Endothelial cell of hepatic sinusoid (primary cell): Measurements from ENCODE around the gene UNC13B.
"Not testable (repeated sequence)": the region's sequence is repeated elsewhere in the genome, so short reads cannot be mapped to it uniquely, and the experiment has no call there.

Experiments
- in situ Hi-C: cut with HindIII; loops from 2 replicates; pipeline ENCODE4 v1.10.0; 2017; ENCODE audit warnings: low sequenced_read_pairs

UNC13B gene

DNA sequence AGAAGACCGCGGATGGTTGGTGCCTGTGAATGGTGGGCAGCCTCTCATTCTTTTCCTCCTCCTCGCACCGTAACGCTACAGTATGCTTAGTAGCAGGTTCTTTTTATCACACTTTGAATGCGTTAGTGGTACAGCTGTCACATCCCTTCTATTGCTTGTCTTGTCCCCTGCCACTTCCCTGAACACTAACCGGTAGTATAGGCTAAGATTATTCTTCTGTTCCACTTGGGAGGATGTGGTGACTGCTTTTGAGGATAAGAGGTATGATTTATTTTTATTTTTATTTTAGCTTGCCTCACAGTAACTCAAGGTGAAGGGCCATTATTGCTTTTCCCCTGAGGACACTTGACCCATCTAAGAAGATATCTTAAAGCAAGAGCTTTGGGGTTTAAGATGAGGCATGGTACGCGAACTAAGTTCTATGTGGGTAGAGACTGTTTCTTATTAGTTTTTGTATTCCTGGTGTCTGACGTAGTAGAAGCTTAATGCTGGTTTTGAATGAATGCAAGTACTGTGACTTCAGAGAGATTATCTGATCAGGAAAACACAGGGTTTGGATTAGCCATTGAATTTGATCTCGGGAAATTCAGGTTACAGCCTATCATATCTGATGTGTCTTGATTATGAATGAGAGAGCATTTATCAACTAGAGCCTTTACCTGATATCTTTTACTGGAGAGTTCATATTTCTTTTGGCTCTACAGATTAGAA lies 951 bp downstream of the UNC13B start:
- in situ Hi-C loops, result no loop called here

DNA sequence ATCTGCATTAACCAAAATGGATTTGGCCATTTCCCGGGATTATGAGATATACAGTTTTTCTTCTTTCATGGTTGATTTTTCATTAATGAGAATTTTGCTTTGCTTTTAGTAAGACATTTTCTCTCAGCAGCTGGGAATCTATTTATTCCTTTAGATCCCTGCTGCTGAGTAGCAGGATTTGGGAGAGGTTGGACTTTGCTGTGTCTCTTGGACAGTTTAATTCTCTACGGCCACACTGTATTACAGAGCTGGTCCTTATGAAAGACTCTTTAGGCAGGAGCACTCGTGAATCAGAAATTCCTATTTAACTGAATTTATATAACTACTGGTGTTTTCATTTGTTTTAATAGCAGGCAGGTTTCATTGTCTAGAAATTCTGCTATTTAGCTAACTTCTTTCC lies 1.6 kb downstream of the UNC13B start:
- in situ Hi-C loops, result no loop called here

DNA sequence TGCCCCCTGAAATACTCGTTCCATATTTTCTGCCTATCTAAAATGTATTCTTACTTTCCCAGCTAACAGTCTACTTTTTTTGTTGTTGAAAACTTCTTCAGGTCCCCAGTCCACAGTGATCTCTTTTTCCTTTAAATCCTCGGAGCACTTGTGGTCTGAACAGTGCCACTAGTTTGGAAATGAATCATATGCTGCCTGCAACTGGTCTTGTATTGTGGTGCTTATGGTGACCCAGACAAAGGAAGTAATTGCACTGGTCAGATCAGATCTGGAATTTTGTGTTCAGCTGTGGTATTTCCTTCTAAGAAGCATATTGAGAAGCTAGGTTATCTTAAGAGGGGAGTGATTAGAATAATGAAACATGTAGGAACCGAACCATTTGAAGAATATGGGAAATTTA lies 2.9 kb downstream of the UNC13B start:
- in situ Hi-C loops, result no loop called here

DNA sequence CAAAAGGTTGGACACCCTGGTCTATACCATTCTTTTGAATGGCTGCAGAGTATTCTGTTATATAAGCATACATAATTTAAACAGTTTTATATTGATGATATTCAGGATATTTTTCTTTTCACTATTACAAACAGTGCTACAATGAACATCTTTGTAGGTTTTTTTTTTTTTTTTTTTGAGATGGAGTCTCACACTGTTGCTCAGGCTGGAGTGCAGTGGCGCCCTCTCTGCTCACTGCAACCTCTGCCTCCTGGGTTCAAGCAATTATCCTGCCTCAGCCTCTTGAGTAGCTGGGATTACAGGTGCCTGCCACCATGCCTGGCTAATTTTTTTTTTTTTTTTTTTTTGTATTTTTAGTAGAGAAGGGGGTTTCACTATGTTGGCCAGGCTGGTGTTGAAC lies 5.6 kb downstream of the UNC13B start:
- in situ Hi-C loops, result not testable (repeated sequence)

DNA sequence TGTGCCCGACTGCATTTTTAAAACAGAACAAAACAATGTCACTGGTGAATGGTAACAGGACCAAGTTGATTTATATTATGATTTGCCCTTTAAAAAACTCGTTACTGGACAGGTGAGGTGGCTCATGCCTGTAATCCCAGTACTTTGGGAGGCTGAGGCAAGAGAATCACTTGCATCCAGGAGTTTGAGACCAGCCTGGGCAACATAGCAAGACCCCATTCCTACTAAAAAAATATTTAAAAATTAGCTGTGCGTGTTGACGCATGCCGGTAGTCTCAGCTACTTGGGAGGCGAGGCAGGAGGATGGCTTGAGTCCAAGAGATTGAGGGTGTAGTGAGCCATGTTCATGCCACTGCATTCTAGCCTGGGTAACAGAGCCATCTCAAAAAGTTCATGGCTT lies 7.2 kb downstream of the UNC13B start:
- in situ Hi-C loops, result no loop called here

DNA sequence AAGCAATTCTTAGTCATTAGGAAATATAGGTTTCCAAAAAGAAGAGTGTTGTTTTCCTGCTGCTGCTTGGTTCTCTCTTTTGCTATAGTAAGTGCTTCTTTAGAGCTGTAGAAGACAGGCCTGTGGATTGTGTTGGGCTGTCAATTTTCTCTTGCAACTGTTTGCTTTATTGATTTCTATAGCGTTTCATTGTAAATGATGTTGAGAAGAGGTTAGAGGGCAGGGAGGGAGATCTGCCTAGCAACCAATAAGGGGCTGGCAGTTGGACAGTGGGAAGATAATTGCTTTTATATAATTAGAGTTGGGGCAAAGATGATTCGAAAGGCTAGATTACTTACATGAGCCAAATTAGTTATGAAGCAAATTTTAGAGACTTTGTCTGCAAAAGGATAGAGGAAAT lies 11.1 kb downstream of the UNC13B start:
- in situ Hi-C loops, result no loop called here

DNA sequence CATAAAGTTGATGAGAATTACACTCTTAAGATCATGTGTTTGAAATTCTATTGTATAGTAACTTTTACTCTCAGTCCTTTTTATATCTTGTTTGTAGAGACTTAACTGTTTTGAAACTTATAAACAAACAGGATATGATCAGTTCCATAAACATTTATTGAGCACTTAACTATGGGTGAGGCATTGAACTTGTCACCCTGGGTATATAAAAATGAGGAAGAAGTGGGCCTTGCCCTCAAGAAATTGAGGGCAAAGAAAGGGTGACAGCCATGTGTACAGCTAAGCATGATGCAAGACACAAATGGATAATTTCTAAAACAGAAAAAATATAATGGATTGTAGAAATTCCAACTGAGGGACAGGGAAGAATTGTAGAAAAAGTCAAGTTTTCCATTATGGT lies 15.7 kb downstream of the UNC13B start:
- in situ Hi-C loops, result no loop called here

DNA sequence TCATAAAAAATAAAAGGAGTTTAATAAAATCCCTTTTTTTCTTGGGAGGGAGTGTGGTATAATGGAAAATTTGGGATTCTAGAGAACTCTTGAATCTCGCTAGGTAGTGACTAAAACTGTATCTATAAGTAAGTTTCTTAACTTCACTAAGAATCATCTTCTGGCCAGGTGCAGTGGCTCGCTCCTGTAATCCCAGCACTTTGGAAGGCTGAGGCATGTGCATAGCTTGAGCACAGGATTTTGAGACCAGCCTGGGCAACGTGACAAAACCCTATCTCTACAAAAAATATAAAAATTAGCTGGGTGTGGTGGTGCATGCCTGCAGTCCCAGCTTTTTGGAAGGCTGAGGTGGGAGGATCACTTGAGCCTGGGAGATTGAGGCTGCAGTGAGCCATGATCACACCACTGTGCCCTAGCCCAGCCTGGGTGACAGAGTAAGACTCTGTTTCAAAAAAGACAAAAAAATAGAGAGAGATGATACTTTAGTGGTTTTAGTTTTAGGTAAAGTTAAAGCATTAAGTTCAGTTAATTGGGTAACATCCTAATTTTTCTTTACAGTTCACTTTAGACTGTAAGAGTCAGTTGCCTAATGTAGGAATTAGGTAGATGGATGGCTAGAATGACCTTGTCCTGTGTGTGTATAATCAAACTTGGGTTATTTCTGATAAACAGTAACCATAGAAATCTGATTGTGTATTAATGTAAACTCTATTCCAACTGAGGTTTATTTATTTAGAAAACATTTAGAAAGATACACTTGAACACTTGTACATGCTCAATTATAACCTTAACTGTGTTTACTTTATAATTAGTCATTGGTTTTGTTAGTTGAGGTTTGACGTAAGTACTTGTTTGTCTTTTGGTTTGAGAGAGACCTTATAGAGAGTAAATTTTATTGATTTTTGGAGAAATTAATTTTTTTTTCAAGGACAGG lies 17.8 kb downstream of the UNC13B start:
- in situ Hi-C loops, result no loop called here

DNA sequence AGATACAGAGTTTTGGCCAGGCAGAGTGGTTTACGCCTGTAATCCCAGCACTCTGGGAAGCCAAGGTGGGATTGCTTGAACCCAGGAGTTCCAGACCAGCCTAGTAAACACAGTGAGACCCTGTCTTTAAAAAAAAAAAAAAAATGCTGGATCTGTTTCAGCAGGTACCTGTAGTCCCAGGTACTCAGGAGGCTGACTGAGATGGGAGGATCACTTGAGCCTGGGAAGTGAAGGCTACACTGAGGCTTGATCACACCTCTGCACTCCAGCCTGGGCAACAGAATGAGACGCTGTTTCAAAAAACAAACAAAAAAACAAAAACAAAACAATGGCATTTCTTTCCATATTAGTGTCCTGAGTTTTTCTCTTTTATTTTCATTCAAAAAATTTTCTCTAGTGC lies 19.0 kb downstream of the UNC13B start:
- in situ Hi-C loops, result no loop called here

DNA sequence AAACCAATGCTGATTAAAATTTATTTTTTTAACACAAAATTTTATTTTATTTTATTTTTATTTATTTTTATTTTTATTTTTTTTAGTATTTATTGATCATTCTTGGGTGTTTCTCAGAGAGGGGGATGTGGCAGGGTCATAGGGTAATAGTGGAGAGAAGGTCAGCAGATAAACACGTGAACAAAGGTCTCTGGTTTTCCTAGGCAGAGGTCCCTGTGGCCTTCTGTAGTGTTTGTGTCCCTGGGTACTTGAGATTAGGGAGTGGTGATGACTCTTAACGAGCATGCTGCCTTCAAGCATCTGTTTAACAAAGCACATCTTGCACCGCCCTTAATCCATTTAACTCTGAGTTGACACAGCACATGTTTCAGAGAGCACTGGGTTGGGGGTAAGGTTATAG lies 20.6 kb downstream of the UNC13B start:
- in situ Hi-C loops, result not testable (repeated sequence)

DNA sequence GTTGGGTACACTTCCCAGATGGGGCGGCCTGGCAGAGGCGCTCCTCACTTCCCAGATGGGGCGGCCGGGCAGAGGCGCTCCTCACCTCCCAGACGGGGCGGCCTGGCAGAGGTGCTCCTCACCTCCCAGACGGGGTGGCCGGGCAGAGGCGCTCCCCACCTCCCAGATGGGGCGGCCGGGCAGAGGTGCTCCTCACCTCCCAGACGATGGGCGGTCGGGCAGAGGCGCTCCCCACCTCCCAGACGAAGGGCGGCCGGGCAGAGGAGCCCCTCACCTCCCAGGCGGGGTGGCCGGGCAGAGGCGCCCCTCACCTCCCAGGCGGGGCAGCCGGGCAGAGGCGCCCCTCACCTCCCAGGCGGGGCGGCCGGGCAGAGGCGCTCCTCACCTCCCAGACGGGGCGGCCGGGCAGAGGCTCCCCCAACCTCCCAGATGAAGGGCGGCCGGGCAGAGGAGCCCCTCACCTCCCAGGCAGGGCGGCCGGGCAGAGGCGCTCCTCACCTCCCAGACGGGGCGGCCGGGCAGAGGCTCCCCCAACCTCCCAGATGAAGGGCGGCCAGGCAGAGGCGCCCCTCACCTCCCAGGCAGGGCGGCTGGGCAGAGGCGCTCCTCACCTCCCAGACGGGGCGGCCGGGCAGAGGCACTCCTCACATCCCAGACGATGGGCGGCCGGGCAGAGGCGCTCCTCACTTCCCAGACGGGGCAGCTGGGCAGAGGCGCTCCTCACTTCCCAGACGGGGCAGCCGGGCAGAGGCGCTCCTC lies 21.4 kb downstream of the UNC13B start:
- in situ Hi-C loops, result not testable (repeated sequence)

DNA sequence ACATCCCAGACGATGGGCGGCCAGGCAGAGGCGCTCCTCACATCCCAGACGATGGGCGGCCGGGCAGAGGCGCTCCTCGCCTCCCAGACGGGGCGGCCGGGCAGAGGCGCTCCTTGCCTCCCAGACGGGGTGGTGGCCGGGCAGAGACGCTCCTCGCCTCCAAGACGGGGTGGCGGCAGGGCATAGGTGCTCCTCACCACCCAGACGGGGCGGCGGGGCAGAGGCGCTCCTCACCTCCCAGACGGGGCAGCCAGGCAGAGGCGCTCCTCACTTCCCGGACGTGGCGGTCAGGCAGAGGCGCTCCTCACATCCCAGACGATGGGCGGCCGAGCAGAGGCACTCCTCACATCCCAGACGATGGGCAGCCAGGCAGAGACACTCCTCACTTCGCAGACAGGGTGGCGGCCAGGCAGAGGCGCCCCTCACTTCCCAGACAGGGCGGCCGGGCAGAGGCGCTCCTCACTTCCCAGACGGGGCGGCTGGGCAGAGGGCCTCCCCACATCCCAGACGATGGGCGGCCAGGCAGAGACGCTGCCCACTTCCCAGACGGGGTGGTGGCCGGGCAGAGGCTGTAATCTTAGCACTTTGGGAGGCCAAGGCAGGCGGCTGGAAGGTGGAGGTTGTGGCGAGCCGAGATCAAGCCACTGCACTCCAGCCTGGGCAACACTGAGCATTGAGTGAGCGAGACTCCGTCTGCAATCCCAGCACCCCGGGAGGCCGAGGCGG lies 22.1 kb downstream of the UNC13B start:
- in situ Hi-C loops, result not testable (repeated sequence)

DNA sequence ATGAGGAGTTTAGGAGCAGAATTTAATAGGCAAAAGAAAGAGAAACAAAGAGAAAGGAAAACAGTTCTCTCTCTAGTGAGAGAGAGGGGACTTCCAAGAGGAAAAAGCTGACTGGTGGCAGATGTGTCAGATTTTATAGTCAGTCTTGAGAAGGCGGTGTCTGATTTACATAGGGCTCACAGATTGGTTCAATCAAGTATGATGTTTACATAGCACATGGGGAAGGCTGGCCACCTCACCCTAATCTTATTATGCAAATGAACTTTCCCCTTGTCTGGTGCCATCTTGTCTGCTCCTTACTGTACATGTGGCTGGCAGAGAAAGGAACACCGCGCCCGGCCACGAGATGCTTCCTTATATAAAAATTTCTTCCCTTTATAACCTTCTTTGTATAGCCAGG lies 24.7 kb downstream of the UNC13B start:
- in situ Hi-C loops, result no loop called here

DNA sequence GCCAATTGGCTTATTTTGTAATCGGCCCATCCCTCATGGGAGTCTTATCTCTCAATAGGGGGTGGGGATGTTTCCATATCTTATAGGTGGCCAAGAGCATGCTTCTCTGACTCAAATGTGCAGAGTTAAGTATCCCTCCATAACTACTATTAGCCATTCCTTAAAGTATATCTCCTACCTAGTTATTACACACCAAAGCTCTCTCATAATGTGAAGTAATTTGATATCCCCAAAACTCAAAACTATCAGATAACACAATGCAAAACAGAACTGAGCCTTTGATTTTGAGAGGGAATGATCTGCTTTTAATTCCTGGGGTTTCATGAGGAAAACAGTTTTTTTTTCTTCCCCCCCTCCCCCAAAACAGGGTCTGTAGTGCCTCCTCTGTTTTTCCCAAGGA lies 28.4 kb downstream of the UNC13B start:
- in situ Hi-C loops, result no loop called here

DNA sequence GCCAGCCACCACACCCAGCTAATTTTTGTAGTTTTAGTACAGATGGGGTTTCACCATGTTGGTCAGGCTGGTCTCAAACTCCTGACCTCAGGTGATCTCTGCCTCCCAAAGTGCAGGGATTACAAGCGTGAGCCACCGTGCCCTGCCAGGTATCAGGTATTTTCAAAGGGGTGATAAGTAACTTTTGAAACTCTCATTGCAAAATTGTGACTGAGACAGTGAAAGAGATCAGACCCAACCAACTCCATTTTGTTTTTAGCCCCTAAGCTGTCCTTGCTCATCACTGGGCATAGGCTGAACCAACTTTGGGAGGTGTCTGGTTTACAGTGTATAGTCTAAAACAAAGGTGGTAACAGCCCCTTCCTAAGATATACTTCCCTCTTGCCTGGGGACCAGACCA lies 29.3 kb downstream of the UNC13B start:
- in situ Hi-C loops, result no loop called here

DNA sequence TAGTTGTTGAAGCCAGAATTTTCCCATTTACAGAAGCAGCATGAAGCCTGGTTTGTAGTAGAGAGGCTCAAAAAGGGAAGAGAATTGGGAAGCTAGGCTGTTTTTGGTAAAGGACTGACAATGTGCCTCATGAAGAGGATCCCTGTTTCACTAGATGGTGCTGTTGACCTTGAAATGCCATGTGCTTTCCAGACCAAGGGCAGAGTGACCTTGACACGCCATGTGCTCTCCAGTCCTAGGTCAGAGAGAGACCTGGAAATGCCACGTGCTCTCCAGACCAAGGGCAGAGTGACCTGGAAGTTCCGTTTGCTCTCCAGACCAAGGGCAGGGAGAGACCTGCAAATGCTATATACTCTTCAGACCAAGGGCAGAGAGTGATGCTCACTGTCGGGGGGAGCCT lies 32.0 kb downstream of the UNC13B start:
- in situ Hi-C loops, result no loop called here

DNA sequence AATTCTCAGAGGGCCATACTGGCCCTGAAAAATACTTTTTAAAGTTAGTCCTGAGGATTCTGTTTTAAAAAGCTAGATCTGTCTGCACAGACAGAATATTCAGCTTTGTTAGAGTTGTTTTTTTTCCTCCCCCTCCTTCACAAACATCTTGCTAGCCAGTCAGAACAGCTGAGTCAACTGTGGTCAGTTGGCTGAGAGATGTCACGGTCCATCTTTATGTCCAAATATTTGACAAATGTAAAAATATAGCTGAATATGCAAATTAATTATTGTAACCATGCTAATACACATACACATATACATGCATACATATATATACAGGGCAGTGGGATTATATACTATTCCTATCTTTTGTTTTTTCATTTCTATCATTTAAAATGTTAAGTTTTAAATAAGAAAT lies 33.9 kb downstream of the UNC13B start:
- in situ Hi-C loops, result no loop called here

DNA sequence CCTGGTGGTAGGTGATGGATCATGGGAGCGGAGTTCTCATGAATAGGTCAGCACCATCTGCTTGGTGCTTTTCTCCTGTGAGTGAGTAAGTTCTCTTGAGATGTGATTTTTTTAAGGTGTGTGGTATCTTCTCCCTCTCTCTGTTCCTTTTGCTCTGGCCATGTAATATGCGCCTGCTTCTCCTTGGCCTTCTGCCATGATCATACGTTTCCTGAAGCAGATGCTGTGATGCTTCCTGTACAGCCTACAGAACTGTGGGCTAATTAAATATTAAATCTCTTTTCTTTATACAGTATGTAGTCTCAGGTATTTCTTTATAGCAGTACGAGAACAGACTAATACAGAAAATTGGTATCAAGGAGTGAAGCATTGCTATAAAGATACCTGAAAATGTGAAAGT lies 36.4 kb downstream of the UNC13B start:
- in situ Hi-C loops, result no loop called here

DNA sequence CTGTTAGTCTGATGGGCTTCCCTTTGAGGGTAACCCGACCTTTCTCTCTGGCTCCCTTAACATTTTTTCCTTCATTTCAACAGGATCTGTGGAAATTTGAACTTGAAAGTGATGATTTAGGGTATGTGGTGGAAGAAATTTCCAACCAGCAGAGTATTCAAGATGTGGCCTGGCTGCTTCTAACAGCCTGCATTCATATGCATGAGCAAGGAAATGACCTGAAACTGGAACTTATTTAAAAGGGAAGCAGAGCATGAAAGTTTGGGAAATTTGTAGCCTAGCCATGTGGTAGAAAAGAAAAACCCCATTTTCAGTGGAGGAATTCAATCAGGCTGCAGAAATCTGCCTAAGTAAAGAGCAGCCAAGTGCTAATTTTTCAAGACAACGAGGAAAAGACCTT lies 41.7 kb downstream of the UNC13B start:
- in situ Hi-C loops, result no loop called here

DNA sequence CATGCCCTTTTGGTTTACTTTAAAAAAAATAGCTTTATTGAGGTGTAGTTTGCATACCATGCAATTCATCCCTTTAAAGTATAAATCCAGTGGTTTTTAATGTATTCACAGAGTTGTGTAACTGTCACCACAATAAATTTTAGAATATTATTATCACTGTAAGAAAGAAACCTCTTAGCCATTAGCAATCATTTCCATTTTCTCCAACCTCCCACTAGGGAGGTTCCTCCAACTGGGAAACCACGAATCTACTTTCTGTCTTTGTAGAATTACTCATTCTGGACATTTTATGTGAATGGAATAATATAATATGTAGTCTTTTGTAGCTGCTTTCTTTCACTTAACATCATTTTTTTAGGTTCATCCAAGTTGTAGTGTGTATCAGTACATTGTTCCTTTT lies 43.5 kb downstream of the UNC13B start:
- in situ Hi-C loops, result loop anchor here (5.0 kb wide), 1 partner anchor 87 kb away; no protein-coding TSS in a partner anchor

DNA sequence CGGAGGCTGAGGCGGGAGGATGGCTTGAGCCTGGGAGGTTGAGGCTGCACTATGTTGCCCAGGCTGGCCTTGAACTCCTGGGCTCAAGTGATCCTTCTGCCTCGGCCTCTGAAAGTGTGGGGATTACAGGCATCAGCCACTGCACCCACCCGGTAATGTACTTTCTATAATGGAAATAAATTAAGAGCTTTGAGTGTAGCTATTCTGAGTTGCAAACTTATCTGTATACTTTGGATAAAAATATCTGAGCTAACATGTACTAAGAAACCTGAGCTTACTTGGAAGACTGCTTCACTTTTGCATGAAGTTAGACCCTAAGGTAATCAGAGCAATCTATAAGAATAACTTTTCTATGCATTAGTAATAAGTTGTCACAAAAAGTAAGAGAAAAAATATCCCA lies 50.0 kb downstream of the UNC13B start:
- in situ Hi-C loops, result no loop called here
